Endothelial cell of umbilical vein (primary cell): ENCODE measurements around the gene NFIA. TPM values are rescaled to one million over a fixed set of nuclear protein-coding genes. Genes with fewer than 3 reads are reported as not detected.

Experiments used
- BruUV-seq: library from RNA; stranded (reverse); fragments of 400-500 nt; replicated peaks from 2 replicates; lab custom pipeline; 2021; lab: Mats Ljungman, UMichigan
- CTCF ChIA-PET: fragments of 300-600, 350-600 bp; sonication (Branson Sonifier 250); formaldehyde crosslinking; loops from one replicate; lab custom pipeline; 2021; ENCODE audit warnings: antibody characterized with exemption, inconsistent platforms; lab: Charles Lee
- POLR2A ChIA-PET: fragments of 300-600, 350-600 bp; sonication (Branson Sonifier 250); formaldehyde crosslinking; loops from one replicate; lab custom pipeline; 2021; ENCODE audit warnings: antibody characterized with exemption, inconsistent platforms; lab: Charles Lee
- DNase-seq: peaks from one replicate; pipeline ENCODE4 v3.0.0-alpha.2; 2011; ENCODE audit warnings: low read depth, low spot score
- FAIRE-seq: peaks from 2 replicates; lab custom pipeline; 2011; peaks lifted over from hg19 to GRCh38; lab: Jason Lieb, UNC
- H2AFZ ChIP-seq: 2 replicates; pipeline ENCODE4 v1.6.0; 2012; ENCODE audit warnings: low read depth, low read length, control low read depth, inconsistent platforms
- H3K27ac ChIP-seq: 2 replicates; pipeline ENCODE4 v1.5.1; 2011; ENCODE audit warnings: low read depth, mild to moderate bottlenecking, control low read depth, low read length, moderate library complexity; ENCODE audit not compliant: insufficient read depth
- H3K27me3 ChIP-seq, 2 experiments: 2 replicates each; pipeline versions ENCODE4 v1.6.0 to v1.6.1; 2011; ENCODE audit warnings: low read length in 2 of 2, mixed read lengths in 1 of 2; ENCODE audit not compliant: control insufficient read depth in 2 of 2, insufficient read depth in 2 of 2
- H3K36me3 ChIP-seq, 2 experiments: 2 replicates in 1 of 2; 3 replicates in 1 of 2; pipeline ENCODE4 v1.5.1; 2011; ENCODE audit warnings: low read length in 2 of 2, mild to moderate bottlenecking in 1 of 2, moderate library complexity in 1 of 2; ENCODE audit not compliant: control insufficient read depth in 2 of 2, insufficient read depth in 2 of 2; ENCODE audit errors: extremely low read depth in 1 of 2
- H3K4me1 ChIP-seq: 3 replicates; pipeline ENCODE4 v1.5.1; 2011; ENCODE audit warnings: mild to moderate bottlenecking, low read length; ENCODE audit not compliant: control insufficient read depth, insufficient read depth; ENCODE audit errors: extremely low read depth
- H3K4me2 ChIP-seq: 2 replicates; pipeline ENCODE4 v1.6.1; 2011; ENCODE audit warnings: low read length, control low read depth, mixed read lengths; ENCODE audit not compliant: insufficient read depth
- H3K4me3 ChIP-seq, 3 experiments: fragments of 200-600 bp in 1 of 3; sonication (generic), shearing (Covaris generic) in 1 of 3; replicated peaks in 1 of 3; 2 replicates each; pipeline ENCODE4 v1.5.1; 2011 to 2016; ENCODE audit warnings: control low read depth in 3 of 3, low read length in 3 of 3, mild to moderate bottlenecking in 2 of 3, inconsistent platforms in 1 of 3, low read depth in 1 of 3, moderate library complexity in 1 of 3; ENCODE audit not compliant: insufficient read depth in 1 of 3
- H3K79me2 ChIP-seq: 2 replicates; pipeline ENCODE4 v1.6.0; 2012; ENCODE audit warnings: low read length, inconsistent platforms; ENCODE audit not compliant: control insufficient read depth, insufficient read depth
- H3K9ac ChIP-seq: replicated peaks from 2 replicates; pipeline ENCODE3; 2011; ENCODE audit warnings: low read length, control low read depth; ENCODE audit not compliant: insufficient read depth; ENCODE audit errors: extremely low read depth
- H3K9me1 ChIP-seq: replicated peaks from 3 replicates; pipeline ENCODE4 v1.6.0; 2011; ENCODE audit warnings: mild to moderate bottlenecking, low read length; ENCODE audit not compliant: control insufficient read depth, insufficient read depth; ENCODE audit errors: extremely low read depth
- H3K9me3 ChIP-seq: replicated peaks from 2 replicates; pipeline ENCODE4 v1.5.1; 2012; ENCODE audit warnings: low read length, inconsistent platforms; ENCODE audit not compliant: control insufficient read depth, insufficient read depth
- H4K20me1 ChIP-seq: replicated peaks from 2 replicates; pipeline ENCODE3; 2011; ENCODE audit warnings: mild to moderate bottlenecking, low read length; ENCODE audit not compliant: control insufficient read depth, insufficient read depth; ENCODE audit errors: extremely low read depth
- CTCF ChIP-seq, 2 donors: IDR thresholded peaks; 1 replicate in 1 of 2; 2 replicates in 1 of 2; pipeline ENCODE4 v1.5.1; 2011; ENCODE audit warnings: low read length in 2 of 2, mild to moderate bottlenecking in 2 of 2, moderate library complexity in 2 of 2, control low read depth in 1 of 2, inconsistent platforms in 1 of 2, low read depth in 1 of 2; ENCODE audit not compliant: insufficient read depth in 1 of 2; ENCODE audit errors: extremely low read depth in 1 of 2
- EZH2 ChIP-seq: IDR thresholded peaks from 2 replicates; pipeline ENCODE4 v1.6.1; 2012; ENCODE audit warnings: borderline replicate concordance, low read depth, mild to moderate bottlenecking, moderate library complexity, low read length, inconsistent platforms; ENCODE audit not compliant: severe bottlenecking
- FOS ChIP-seq: IDR thresholded peaks from 2 replicates; pipeline ENCODE4 v1.6.1; 2011; ENCODE audit warnings: mild to moderate bottlenecking, low read length, moderate library complexity, borderline replicate concordance; ENCODE audit not compliant: insufficient read depth
- GATA2 ChIP-seq: IDR thresholded peaks from 2 replicates; pipeline ENCODE4 v1.7.0; 2011; ENCODE audit warnings: low read depth, mild to moderate bottlenecking, moderate library complexity, mixed read lengths, low read length; ENCODE audit not compliant: insufficient read length, insufficient read depth
- JUN ChIP-seq: IDR thresholded peaks from 2 replicates; pipeline ENCODE4 v1.6.1; 2011; ENCODE audit warnings: borderline replicate concordance, low read depth; ENCODE audit not compliant: insufficient read length, insufficient read depth
- MAX ChIP-seq: IDR thresholded peaks from 2 replicates; pipeline ENCODE4 v1.6.1; 2011; ENCODE audit not compliant: insufficient read depth, insufficient read length
- MYC ChIP-seq: IDR thresholded peaks from one replicate; pipeline ENCODE4 v1.6.1; 2011; ENCODE audit warnings: mild to moderate bottlenecking, low read depth, low read length
- POLR2A ChIP-seq: IDR thresholded peaks from 2 replicates; pipeline ENCODE4 v1.6.1; 2012; ENCODE audit warnings: low read depth, mild to moderate bottlenecking, control low read depth, low read length
- POLR2AphosphoS5 ChIP-seq: IDR thresholded peaks from 2 replicates; pipeline ENCODE4 v1.6.1; 2012; ENCODE audit warnings: low read depth, mild to moderate bottlenecking, control low read depth, low read length, moderate library complexity; ENCODE audit not compliant: insufficient read depth
- dilution Hi-C: fragments of 300-500 bp; cut with MboI; formaldehyde crosslinking; loops from one replicate; pipeline ENCODE4 v1.15.0; 2019; ENCODE audit warnings: low sequenced_read_pairs; ENCODE audit not compliant: extremely low pct_ligation_motif_present
- intact Hi-C: fragments of 100-400 bp; cut with micrococcal nuclease; formaldehyde crosslinking; loops from one replicate; pipeline ENCODE4 v1.10.0; 2022
- polyA plus RNA-seq, 4 experiments: library from polyadenylated mRNA; depleted of rRNA in 3 of 4; stranded (reverse) in 3 of 4; unstranded in 1 of 4; fragments of >200 nt; gene quantifications; 2 replicates each; pipeline versions ENCODE4 v1.2.1 to v1.2.3, GENCODE V29; 2011 to 2012; ENCODE audit warnings: missing spikeins in 1 of 4
- total RNA-seq: library from RNA; stranded (reverse); gene quantifications from 2 replicates; pipeline ENCODE4 v1.2.3, GENCODE V29; 2021

The NFIA gene
- total and polyA plus RNA-seq, 2 donors (not counting 3 experiments of a cell fraction or from before 2014, with no cell fraction given) = 25.5 to 47.0 TPM

GRCh38 chr1:61095470-61095812, 13.1 kb downstream of the NFIA start:
- Histone ChIP-seq H4K20me1 (peaks cover 2% of the 10 kb centered on the region), H3K27ac (no peak overlapping the region), H3K79me2 (peaks cover 59% of the 10 kb centered on the region), H3K36me3 (no peaks in the 10 kb centered on the region), H3K9me3 (no peaks in the 10 kb centered on the region), H3K4me3 (no peak overlapping the region), H3K4me2 (no peak overlapping the region), H2AFZ (no peak overlapping the region), H3K27me3 (no peaks in the 10 kb centered on the region), H3K9ac (no peak overlapping the region), H3K4me1 (peaks cover 7% of the 10 kb centered on the region), H3K9me1 (no peaks in the 10 kb centered on the region)
- BruUV-seq = no TSS peak
- TF ChIP-seq GATA2 (no peak), JUN (no peak), EZH2 (no peak), CTCF (IDR thresholded peaks at IDR 0.05; ENCODE audit: extremely low read depth in 1 of 2, insufficient read depth in 1 of 2, low read depth in 1 of 2, low read length in 2 of 2) (no peak), FOS (no peak), POLR2A (no peak), MYC (no peak), MAX (no peak), POLR2AphosphoS5 (no peak)
- POLR2A ChIA-PET = no interaction called here
- FAIRE-seq (no peak), DNase-seq (no peak)
- dilution Hi-C loops (no loop called here), intact Hi-C loops (no loop called here)
- CTCF ChIA-PET = interaction anchor here (1.4 to 1.7 kb wide), 3 partner anchors 8 to 44 kb away, joined by 3 to 5 read pairs (median 5); no protein-coding TSS in a partner anchor
